Loucy (cell line): ENCODE results near the gene STAT3.

Source experiments
- CTCF ChIP-seq: fragments of 200-600 bp; sonication (generic); conservative IDR thresholded peaks from 2 replicates; pipeline ENCODE4 v1.5.1; 2014; ENCODE audit warnings: mild to moderate bottlenecking, antibody characterized with exemption, low read length
- EZH2phosphoT487 ChIP-seq: fragments of 200-600 bp; IDR thresholded peaks from 2 replicates; pipeline ENCODE4 v1.6.1; 2018; ENCODE audit warnings: antibody characterized with exemption, mild to moderate bottlenecking, moderate library complexity, borderline replicate concordance

GRCh38 chr17:42333053-42333452 is 55.2 kb downstream of the STAT3 start:
- TF ChIP-seq CTCF (no peak), EZH2phosphoT487 (no peak)
